K562 (cell line): ENCODE measurements around the gene MTHFR. TPM values are rescaled to one million over a fixed set of nuclear protein-coding genes. Genes with fewer than 3 reads are reported as not detected.

Source experiments
- ARNT ChIP-seq, 2 experiments: fragments of 450-650 bp; IDR thresholded peaks; 2 replicates each; pipeline ENCODE4 v1.6.1; 2016; ENCODE audit warnings: mild to moderate bottlenecking in 1 of 2
- CREB1 ChIP-seq, 2 experiments: sonication (generic) in 1 of 2; formaldehyde crosslinking in 1 of 2; IDR thresholded peaks; 2 replicates each; pipeline versions ENCODE4 v1.6.1 to v1.8.0; 2012 to 2022; ENCODE audit warnings: inconsistent platforms in 1 of 2, mild to moderate bottlenecking in 1 of 2, missing genetic modification reagents in 1 of 2, moderate library complexity in 1 of 2
- ETV6 ChIP-seq, 3 experiments: fragments of 150-350 bp in 1 of 3; sonication (generic) in 1 of 3; formaldehyde crosslinking in 1 of 3; IDR thresholded peaks; 2 replicates each; pipeline versions ENCODE4 v1.6.1 to v1.8.0; 2014 to 2022; ENCODE audit warnings: borderline replicate concordance in 2 of 3, low read depth in 2 of 3, antibody characterized with exemption in 1 of 3, low read length in 1 of 3, mild to moderate bottlenecking in 1 of 3, missing genetic modification reagents in 1 of 3
- FOXK1 ChIP-seq: sonication (generic); formaldehyde crosslinking; IDR thresholded peaks from 2 replicates; pipeline ENCODE4 v1.8.0; 2022; ENCODE audit warnings: missing genetic modification reagents, mild to moderate bottlenecking, borderline replicate concordance
- GTF2E2 ChIP-seq: fragments of 200-800 bp; sonication (Bioruptor generic); IDR thresholded peaks from 2 replicates; pipeline ENCODE4 v1.6.1; 2016; ENCODE audit warnings: missing genetic modification characterization, missing compliant biosample characterization
- HBP1 ChIP-seq: fragments of 450-650 bp; formaldehyde crosslinking; IDR thresholded peaks from 2 replicates; pipeline ENCODE4 v1.4.0; 2022; ENCODE audit warnings: missing genetic modification characterization
- KAT7 ChIP-seq: sonication (generic); formaldehyde crosslinking; IDR thresholded peaks from 2 replicates; pipeline ENCODE4 v1.8.0; 2022; ENCODE audit warnings: missing genetic modification reagents, mild to moderate bottlenecking, borderline replicate concordance
- KDM5B ChIP-seq: fragments of 200-600 bp; sonication (generic); IDR thresholded peaks from 2 replicates; pipeline ENCODE4 v1.6.1; 2012; ENCODE audit warnings: low read depth, mild to moderate bottlenecking, moderate library complexity, low read length, control low read depth, inconsistent platforms; ENCODE audit not compliant: insufficient replicate concordance
- MAFK ChIP-seq: IDR thresholded peaks from 2 replicates; pipeline ENCODE4 v1.6.1; 2011; ENCODE audit warnings: low read length, improper control_type of control experiment
- NFRKB ChIP-seq: fragments of 450-650 bp; IDR thresholded peaks from 2 replicates; pipeline ENCODE4 v1.6.1; 2016; ENCODE audit warnings: low read depth
- NR2C1 ChIP-seq, 2 experiments: fragments of 450-650 bp; IDR thresholded peaks; 2 replicates each; pipeline ENCODE4 v1.6.1; 2017; ENCODE audit warnings: mild to moderate bottlenecking in 2 of 2, antibody characterized with exemption in 1 of 2, inconsistent platforms in 1 of 2, missing compliant biosample characterization in 1 of 2, missing genetic modification characterization in 1 of 2
- PURB ChIP-seq: sonication (generic); formaldehyde crosslinking; IDR thresholded peaks from 2 replicates; pipeline ENCODE4 v1.9.0; 2021; ENCODE audit warnings: low read depth, mild to moderate bottlenecking, missing genetic modification reagents
- SAP30 ChIP-seq: fragments of 200-600 bp; sonication (generic); IDR thresholded peaks from 2 replicates; pipeline ENCODE4 v1.6.1; 2012; ENCODE audit warnings: borderline replicate concordance, low read depth, mild to moderate bottlenecking, moderate library complexity, low read length, control low read depth, inconsistent platforms; ENCODE audit not compliant: insufficient read depth, poor library complexity, severe bottlenecking
- SIX5 ChIP-seq, 2 experiments: IDR thresholded peaks; 2 replicates each; pipeline ENCODE4 v1.6.1; 2011; ENCODE audit warnings: low read length in 2 of 2, borderline replicate concordance in 1 of 2, low read depth in 1 of 2, mild to moderate bottlenecking in 1 of 2, moderate library complexity in 1 of 2; ENCODE audit not compliant: insufficient read depth in 1 of 2
- TCF7 ChIP-seq: sonication (generic); IDR thresholded peaks from 2 replicates; pipeline ENCODE4 v1.6.1; 2016; ENCODE audit warnings: antibody characterized with exemption, borderline replicate concordance
- THRAP3 ChIP-seq: fragments of 450-650 bp; IDR thresholded peaks from 2 replicates; pipeline ENCODE4 v1.6.1; 2016; ENCODE audit warnings: mild to moderate bottlenecking, inconsistent platforms, borderline replicate concordance
- TRIM24 ChIP-seq, 2 experiments: fragments of 450-650 bp; IDR thresholded peaks; 2 replicates each; pipeline ENCODE4 v1.6.1; 2016
- ZBTB43 ChIP-seq: sonication (generic); formaldehyde crosslinking; IDR thresholded peaks from 2 replicates; pipeline ENCODE4 v1.8.0; 2023; ENCODE audit warnings: mild to moderate bottlenecking, missing genetic modification reagents
- ZNF212 ChIP-seq: fragments of 450-650 bp; formaldehyde crosslinking; IDR thresholded peaks from 2 replicates; pipeline ENCODE4 v1.4.0; 2020; ENCODE audit warnings: mild to moderate bottlenecking
- ZNF639 ChIP-seq, 2 experiments: fragments of 200-800 bp in 1 of 2; sonication (Bioruptor generic) in 1 of 2; sonication (generic) in 1 of 2; formaldehyde crosslinking in 1 of 2; IDR thresholded peaks in 1 of 2; conservative IDR thresholded peaks in 1 of 2; 2 replicates each; pipeline versions ENCODE4 v1.5.0 to v1.6.1; 2016 to 2020; ENCODE audit warnings: missing compliant biosample characterization in 1 of 2, missing genetic modification characterization in 1 of 2, missing genetic modification reagents in 1 of 2
- polyA plus RNA-seq, 8 experiments: library from polyadenylated mRNA; depleted of rRNA in 4 of 8; stranded (reverse) in 5 of 8; unstranded in 3 of 8; fragments of >200 nt; fragmentation: Nextera tagmentation in 2 of 8; fragmentation: Illumina TruSeq in 1 of 8; extraction: Ambion mirVana in 2 of 8; extraction: Trizol in 1 of 8; gene quantifications; 2 replicates each; pipeline versions ENCODE4 v1.2.1 to v1.2.3, GENCODE V29; 2011 to 2014; ENCODE audit warnings: inconsistent platforms in 1 of 8, missing spikeins in 1 of 8
- total RNA-seq, 7 experiments: library from RNA; depleted of rRNA in 6 of 7; stranded (reverse); fragments of >200 nt in 6 of 7; fragmentation: Illumina TruSeq in 2 of 7; extraction: Trizol in 2 of 7; gene quantifications; 2 replicates each; pipeline versions ENCODE4 v1.2.1 to v1.2.3, GENCODE V29; 2011 to 2021; ENCODE audit warnings: low replicate concordance in 1 of 7

Gene MTHFR
- total and polyA plus RNA-seq, 9 of the 15 experiments (the other 6 are each of a cell fraction or from before 2014, with no cell fraction given), result 5.0 to 104 (median 62.6) TPM

- TF ChIP-seq GTF2E2 (tag), result no peak
- TF ChIP-seq ARNT (IDR thresholded peaks at IDR 0.05), result no peak
- no peak for TF ChIP-seq KAT7
- no peak for TF ChIP-seq ETV6 (IDR thresholded peaks at IDR 0.05; ENCODE audit: borderline replicate concordance in 1 of 2, low read depth in 2 of 2, low read length in 1 of 2)
- no peak for TF ChIP-seq ETV6 (CRISPR knock-in tag; IDR thresholded peaks at IDR 0.05; ENCODE audit: borderline replicate concordance)
- no peak for TF ChIP-seq SIX5 (IDR thresholded peaks at IDR 0.05; ENCODE audit: borderline replicate concordance in 1 of 2, insufficient read depth in 1 of 2, low read depth in 1 of 2, low read length in 2 of 2)
- TF ChIP-seq SAP30, result peak; percentile 22
- TF ChIP-seq HBP1, result no peak
- TF ChIP-seq TCF7, result no peak
- no peak for TF ChIP-seq TRIM24 (IDR thresholded peaks at IDR 0.05)
- 0 out of 2 replicates have a peak, but pooled peaks have one; percentile 61 for TF ChIP-seq NFRKB
- no peak; the same call in 1 of the 2 replicates for TF ChIP-seq MAFK
- no peak for TF ChIP-seq ZBTB43 (CRISPR knock-in tag)
- no peak for TF ChIP-seq KDM5B
- no peak for TF ChIP-seq NR2C1 (IDR thresholded peaks at IDR 0.05)
- TF ChIP-seq NR2C1 (tag; IDR thresholded peaks at IDR 0.05), result peak; percentile 68
- no peak for TF ChIP-seq PURB (CRISPR knock-in tag)
- no peak for TF ChIP-seq THRAP3
- peak in 1 of 2 experiments; percentile 69; a peak in 2 of 4 replicates for TF ChIP-seq ZNF639 (CRISPR knock-in tag; conservative IDR thresholded peaks at IDR 0.05 in 1 of 2, IDR thresholded peaks at IDR 0.05 in 1 of 2)
- TF ChIP-seq FOXK1 (CRISPR knock-in tag), result no peak
- TF ChIP-seq CREB1 (IDR thresholded peaks at IDR 0.05), result 0 out of 2 replicates have a peak, but pooled peaks have one; percentile 16
- no peak for TF ChIP-seq CREB1 (CRISPR knock-in tag; IDR thresholded peaks at IDR 0.05)
- 0 out of 2 replicates have a peak, but pooled peaks have one; percentile 26 for TF ChIP-seq ZNF212 (CRISPR knock-in tag)
Observed at GRCh38 chr1:11800756-11801433, 4.9 kb downstream of the MTHFR start (continued).
